ENCODE measurements around the gene GNLY. TPM values are rescaled to one million over a fixed set of nuclear protein-coding genes. Genes with fewer than 3 reads are reported as not detected.

The GNLY gene
- total and polyA plus RNA-seq, 5 donors from 2014 or later: 2.4 to 10.9 (median 8.7) TPM

DNA sequence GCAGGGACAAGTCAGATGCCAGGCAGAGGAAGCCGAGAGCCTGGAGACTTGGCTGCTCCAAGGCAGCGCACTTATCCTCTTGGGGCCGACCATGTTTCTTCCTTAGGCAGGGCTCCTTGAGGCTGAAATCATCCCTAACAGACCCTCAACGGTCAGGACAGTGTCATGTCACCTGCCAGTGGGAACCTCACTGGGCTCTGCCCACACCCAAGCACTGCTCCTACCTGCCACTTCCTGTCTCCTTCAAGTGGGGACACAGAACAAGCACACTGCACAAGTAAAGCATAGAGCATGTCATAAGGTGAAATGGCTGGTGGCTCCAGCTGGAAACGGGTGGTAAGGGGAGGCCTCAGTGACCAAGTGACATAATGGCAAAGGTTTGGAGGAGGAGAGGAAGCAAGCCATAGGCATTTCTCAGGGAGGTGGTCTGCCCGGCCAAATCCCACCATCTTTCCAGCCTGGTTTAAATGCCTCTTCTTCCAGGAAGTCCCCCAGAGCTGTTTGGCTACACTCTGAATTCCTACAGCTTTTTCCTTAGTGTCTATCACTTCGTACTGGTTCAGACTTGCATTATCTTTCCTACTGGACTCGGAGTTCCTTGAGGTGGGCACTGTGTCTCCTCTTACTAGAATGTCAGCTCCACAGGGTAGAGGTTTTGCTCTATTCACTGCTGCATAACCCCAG lies 52.3 kb downstream of the GNLY start:
- ATAC-seq (ENCODE audit: low read depth in 2 of 2): no peak
- H3K36me3 Mint-ChIP-seq: no peaks in the 10 kb centered on the region
- H3K27me3 ChIP-seq (ENCODE audit: control insufficient read depth, insufficient read depth, low read length): peaks cover 15% of the 10 kb centered on the region

DNA sequence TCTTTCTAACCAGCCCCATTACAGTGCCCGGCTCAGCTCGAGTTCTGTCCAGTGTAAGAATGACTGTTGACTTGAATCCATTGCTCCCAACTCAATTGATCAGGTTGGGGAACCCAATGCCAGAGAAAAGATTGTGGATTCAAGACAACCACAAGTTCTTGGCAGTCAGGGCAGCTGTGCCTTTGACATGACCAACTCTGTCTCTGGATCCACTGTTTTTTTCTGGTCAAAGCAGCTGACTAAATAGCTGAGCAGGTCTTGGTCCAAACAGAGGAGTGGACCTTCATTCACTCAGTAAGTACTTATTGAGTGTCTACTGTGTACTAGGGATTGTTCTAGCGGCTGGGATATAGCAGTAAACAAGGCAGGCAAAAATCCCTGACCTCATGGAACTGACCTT lies 53.3 kb downstream of the GNLY start:
- DNase-seq: no peak
- peaks cover 21% of the 10 kb centered on the region for H3K27me3 ChIP-seq (ENCODE audit: control insufficient read depth, insufficient read depth, low read length)

More for the DNA sequence above, 52.3 kb downstream of the GNLY start:
- peaks cover 0 to 2% (median 0%) of the 10 kb centered on the region in 7 donors for H3K9me3 Mint-ChIP-seq
- no peak overlapping the region for H3K27ac Mint-ChIP-seq
- H3K27me3 Mint-ChIP-seq: peaks cover 78% of the 10 kb centered on the region
- H3K4me3 Mint-ChIP-seq: no peak overlapping the region
- H3K4me1 Mint-ChIP-seq: no peaks in the 10 kb centered on the region
- H3K36me3 ChIP-seq (ENCODE audit: control insufficient read depth, insufficient read depth, low read length): no peaks in the 10 kb centered on the region
- H3K4me3 ChIP-seq (ENCODE audit: low read depth, low read length): no peak overlapping the region
- H3K4me1 ChIP-seq (ENCODE audit: control insufficient read depth, insufficient read depth, low read length, poor library complexity, severe bottlenecking): no peaks in the 10 kb centered on the region
- no peaks in the 10 kb centered on the region for H3K9me3 ChIP-seq (ENCODE audit: control insufficient read depth in 2 of 2, low read length in 2 of 2)
- no peak overlapping the region for H3K27ac ChIP-seq (ENCODE audit: insufficient read depth, low read length, poor library complexity, severe bottlenecking)
- DNase-seq: no peak

DNA sequence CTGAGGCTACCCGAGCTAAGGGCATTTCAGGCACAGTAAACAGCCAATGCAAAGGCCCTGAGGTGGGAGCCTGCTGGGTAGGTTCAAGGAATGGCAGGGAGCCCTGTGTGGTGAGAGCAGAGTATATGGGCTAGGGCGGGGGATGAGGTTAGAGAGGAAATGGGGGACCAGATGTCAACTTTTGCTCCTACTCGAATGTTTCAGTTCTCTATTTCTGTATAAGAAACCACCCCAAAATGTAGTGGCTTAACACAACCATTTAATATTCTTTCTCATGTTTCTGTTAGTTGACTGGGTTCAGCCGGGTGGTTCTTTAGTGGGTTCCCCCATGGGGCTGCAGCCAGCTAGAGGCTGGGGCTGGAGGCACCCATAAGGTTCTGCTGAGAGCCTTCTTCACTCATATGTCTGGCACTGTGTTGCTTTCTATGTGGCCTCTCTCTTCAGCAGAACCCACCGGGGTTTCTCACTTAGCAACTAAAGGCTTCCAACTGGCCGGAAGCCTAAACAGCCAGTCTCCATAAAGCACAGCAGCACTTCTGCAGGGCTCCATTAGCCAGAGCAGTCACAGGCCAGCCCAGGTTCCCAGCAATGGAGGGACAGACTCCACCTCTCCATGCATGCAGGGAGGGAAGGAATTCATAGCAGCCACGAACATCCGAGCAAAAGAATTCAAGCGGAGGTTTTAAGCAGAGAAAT lies 54.0 kb downstream of the GNLY start:
- DNase-seq (no peak), ATAC-seq (ENCODE audit: low read depth in 2 of 2) (no peak)
- Histone ChIP-seq H3K9me3 (ENCODE audit: control insufficient read depth in 2 of 2, low read length in 2 of 2) (no peaks in the 10 kb centered on the region), H3K36me3 (ENCODE audit: control insufficient read depth, insufficient read depth, low read length) (no peaks in the 10 kb centered on the region), H3K27me3 (ENCODE audit: control insufficient read depth, insufficient read depth, low read length) (peaks cover 23% of the 10 kb centered on the region), H3K27ac (ENCODE audit: insufficient read depth, low read length, poor library complexity, severe bottlenecking) (no peak overlapping the region), H3K4me3 (ENCODE audit: low read depth, low read length) (no peak overlapping the region), H3K4me1 (ENCODE audit: control insufficient read depth, insufficient read depth, low read length, poor library complexity, severe bottlenecking) (peaks cover 1% of the 10 kb centered on the region)
- no peak overlapping the region for H3K4me3 Mint-ChIP-seq
- no peak overlapping the region for H3K27ac Mint-ChIP-seq
- H3K9me3 Mint-ChIP-seq: peaks cover 0 to 2% (median 0%) of the 10 kb centered on the region in 7 donors
- no peaks in the 10 kb centered on the region for H3K36me3 Mint-ChIP-seq
- peaks cover 0 to 9% (median 0%) of the 10 kb centered on the region in 4 donors for H3K4me1 Mint-ChIP-seq
- peaks cover 86% of the 10 kb centered on the region for H3K27me3 Mint-ChIP-seq

More for the DNA sequence above, 53.3 kb downstream of the GNLY start:
- H3K4me1 ChIP-seq (ENCODE audit: control insufficient read depth, insufficient read depth, low read length, poor library complexity, severe bottlenecking): no peaks in the 10 kb centered on the region
- Mint-ChIP-seq H3K4me1 (peaks cover 0 to 7% (median 0%) of the 10 kb centered on the region in 4 donors), H3K9me3 (peaks cover 0 to 2% (median 0%) of the 10 kb centered on the region in 7 donors), H3K27ac (no peak overlapping the region), H3K27me3 (peaks cover 82% of the 10 kb centered on the region), H3K36me3 (no peaks in the 10 kb centered on the region), H3K4me3 (no peak overlapping the region)
- no peaks in the 10 kb centered on the region for H3K36me3 ChIP-seq (ENCODE audit: control insufficient read depth, insufficient read depth, low read length)
- H3K9me3 ChIP-seq (ENCODE audit: control insufficient read depth in 2 of 2, low read length in 2 of 2): no peaks in the 10 kb centered on the region
- no peak overlapping the region for H3K27ac ChIP-seq (ENCODE audit: insufficient read depth, low read length, poor library complexity, severe bottlenecking)
- no peak for ATAC-seq (ENCODE audit: low read depth in 2 of 2)
- no peak overlapping the region for H3K4me3 ChIP-seq (ENCODE audit: low read depth, low read length)

Other genes with a start within 250 kb of the GNLY start
- 137 TPM for gene MAT2A, start 155.2 kb upstream of the GNLY start, total RNA-seq
- gene MAT2A, start 155.2 kb upstream of the GNLY start, polyA plus RNA-seq: 100 to 1,000 TPM in 3 of 4 donors, 10 to 100 TPM in 1; 82.2 to 141 (median 108) TPM
- gene GGCX, start 132.9 kb upstream of the GNLY start, total RNA-seq: 20.0 TPM
- 10 to 100 TPM; 16.7 to 28.1 (median 17.7) TPM for gene GGCX, start 132.9 kb upstream of the GNLY start, polyA plus RNA-seq
- gene VAMP8, start 116.8 kb upstream of the GNLY start, total RNA-seq: 105 TPM
- gene VAMP8, start 116.8 kb upstream of the GNLY start, polyA plus RNA-seq: 100 to 1,000 TPM; 393 to 484 (median 437) TPM
- 54.8 TPM for gene VAMP5, start 109.9 kb upstream of the GNLY start, total RNA-seq
- gene VAMP5, start 109.9 kb upstream of the GNLY start, polyA plus RNA-seq: 100 to 1,000 TPM; 155 to 215 (median 185) TPM
- gene RNF181, start 98.6 kb upstream of the GNLY start, total RNA-seq: 47.0 TPM
- gene RNF181, start 98.6 kb upstream of the GNLY start, polyA plus RNA-seq: 100 to 1,000 TPM; 233 to 297 (median 251) TPM
- 4.9 TPM for gene TMEM150A, start 91.7 kb upstream of the GNLY start, total RNA-seq
- gene TMEM150A, start 91.7 kb upstream of the GNLY start, polyA plus RNA-seq: 10 to 100 TPM in 1 of 4 donors, 1 to 10 TPM in 3; 8.0 to 11.3 (median 9.1) TPM
- gene C2orf68, start 82.3 kb upstream of the GNLY start, total RNA-seq: 43.9 TPM
- gene C2orf68, start 82.3 kb upstream of the GNLY start, polyA plus RNA-seq: 10 to 100 TPM; 17.4 to 20.6 (median 18.7) TPM
- gene USP39, start 78.2 kb upstream of the GNLY start, total RNA-seq: 62.6 TPM
- 10 to 100 TPM; 67.1 to 86.0 (median 74.0) TPM for gene USP39, start 78.2 kb upstream of the GNLY start, polyA plus RNA-seq
- gene SFTPB, start 26.2 kb upstream of the GNLY start, total RNA-seq: not detected
- gene SFTPB, start 26.2 kb upstream of the GNLY start, polyA plus RNA-seq: not detected
- gene ATOH8, start 59.6 kb downstream of the GNLY start, total RNA-seq: not detected
- gene ATOH8, start 59.6 kb downstream of the GNLY start, polyA plus RNA-seq: not detected
- gene ST3GAL5, start 194.6 kb downstream of the GNLY start, total RNA-seq: 25.8 TPM
- 10 to 100 TPM; 11.3 to 15.1 (median 13.5) TPM for gene ST3GAL5, start 194.6 kb downstream of the GNLY start, polyA plus RNA-seq

Measured in CD4-positive, CD25-positive, alpha-beta regulatory T cell (primary cell).